ENCODE data around the gene FGF9. TPM values are rescaled to one million over a fixed set of nuclear protein-coding genes. Genes with fewer than 3 reads are reported as not detected.

Gene FGF9
- total RNA-seq, 1 experiment from 2014 or later = 0.26 TPM

DNA sequence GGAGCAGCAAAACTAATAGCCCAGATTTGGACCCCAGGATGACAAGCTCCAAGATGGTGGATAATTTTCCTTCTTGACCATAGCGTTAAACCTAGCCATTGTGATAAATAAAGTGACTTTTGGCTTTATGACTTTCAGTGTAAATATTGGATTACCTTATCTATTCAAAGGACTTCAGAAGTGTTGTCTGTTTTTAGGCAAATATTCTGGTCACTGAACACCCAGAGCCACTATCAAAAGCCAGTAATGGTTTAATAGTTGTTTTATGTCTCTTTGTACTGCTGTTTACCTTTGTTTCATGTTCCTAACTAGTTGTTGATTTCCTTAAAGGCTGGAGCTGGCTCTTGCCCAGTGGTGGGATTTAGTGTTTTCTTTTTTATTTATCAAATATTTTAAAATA is 81.6 kb downstream of the FGF9 start:
- H3K36me3 Mint-ChIP-seq = no peaks in the 10 kb centered on the region

GRCh38 chr13:21753117-21753729 is 82.3 kb downstream of the FGF9 start:
- H3K27ac Mint-ChIP-seq = no peak overlapping the region
- H3K9me3 Mint-ChIP-seq = peaks cover 4% of the 10 kb centered on the region
- ATAC-seq (no peak), DNase-seq (ENCODE audit: low spot score) (no peak)
- peaks cover 22% of the 10 kb centered on the region for H3K4me1 Mint-ChIP-seq
- H3K27me3 Mint-ChIP-seq (ENCODE audit: low read depth) = no peaks in the 10 kb centered on the region
- CTCF ChIA-PET = no interaction called here
- no peaks in the 10 kb centered on the region for H3K36me3 Mint-ChIP-seq
- no peak for TF ChIP-seq RELA (CRISPR knock-in tag; IDR thresholded peaks at IDR 0.05; ENCODE audit: borderline replicate concordance)
- no peak for TF ChIP-seq TP53 (CRISPR knock-in tag; IDR thresholded peaks at IDR 0.05)
- TF ChIP-seq, protein P1, sequence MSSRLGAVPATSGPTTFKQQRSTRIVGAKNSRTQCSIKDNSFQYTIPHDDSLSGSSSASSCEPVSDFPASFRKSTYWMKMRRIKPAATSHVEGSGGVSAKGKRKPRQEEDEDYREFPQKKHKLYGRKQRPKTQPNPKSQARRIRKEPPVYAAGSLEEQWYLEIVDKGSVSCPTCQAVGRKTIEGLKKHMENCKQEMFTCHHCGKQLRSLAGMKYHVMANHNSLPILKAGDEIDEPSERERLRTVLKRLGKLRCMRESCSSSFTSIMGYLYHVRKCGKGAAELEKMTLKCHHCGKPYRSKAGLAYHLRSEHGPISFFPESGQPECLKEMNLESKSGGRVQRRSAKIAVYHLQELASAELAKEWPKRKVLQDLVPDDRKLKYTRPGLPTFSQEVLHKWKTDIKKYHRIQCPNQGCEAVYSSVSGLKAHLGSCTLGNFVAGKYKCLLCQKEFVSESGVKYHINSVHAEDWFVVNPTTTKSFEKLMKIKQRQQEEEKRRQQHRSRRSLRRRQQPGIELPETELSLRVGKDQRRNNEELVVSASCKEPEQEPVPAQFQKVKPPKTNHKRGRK (CRISPR knock-in tag; IDR thresholded peaks at IDR 0.05; ENCODE audit: borderline replicate concordance) = no peak
- TF ChIP-seq TEAD1 (CRISPR knock-in tag; IDR thresholded peaks at IDR 0.05) = no peak
- POLR2A ChIA-PET = no interaction called here
- no peak overlapping the region for H3K4me3 Mint-ChIP-seq

More for the DNA sequence above, 81.6 kb downstream of the FGF9 start:
- Mint-ChIP-seq H3K4me1 (peaks cover 22% of the 10 kb centered on the region), H3K27me3 (ENCODE audit: low read depth) (no peaks in the 10 kb centered on the region), H3K4me3 (no peak overlapping the region), H3K9me3 (peaks cover 4% of the 10 kb centered on the region), H3K27ac (no peak overlapping the region)
- ChIA-PET CTCF (no interaction called here), POLR2A (no interaction called here)
- DNase-seq (ENCODE audit: low spot score) (no peak), ATAC-seq (no peak)
- TF ChIP-seq TP53 (CRISPR knock-in tag; IDR thresholded peaks at IDR 0.05) = no peak

Other genes starting within 250 kb of the FGF9 start
- gene ZDHHC20, start 211.8 kb upstream of the FGF9 start, total RNA-seq (2021) = 64.7 to 69.7 TPM (median 65.1 TPM) in 3 replicates
- 33.8 to 35.0 TPM (median 34.4 TPM) in 3 replicates for gene MICU2, start 66.9 kb upstream of the FGF9 start, total RNA-seq (2021)